ENCODE data around the gene OR7A5.

DNA sequence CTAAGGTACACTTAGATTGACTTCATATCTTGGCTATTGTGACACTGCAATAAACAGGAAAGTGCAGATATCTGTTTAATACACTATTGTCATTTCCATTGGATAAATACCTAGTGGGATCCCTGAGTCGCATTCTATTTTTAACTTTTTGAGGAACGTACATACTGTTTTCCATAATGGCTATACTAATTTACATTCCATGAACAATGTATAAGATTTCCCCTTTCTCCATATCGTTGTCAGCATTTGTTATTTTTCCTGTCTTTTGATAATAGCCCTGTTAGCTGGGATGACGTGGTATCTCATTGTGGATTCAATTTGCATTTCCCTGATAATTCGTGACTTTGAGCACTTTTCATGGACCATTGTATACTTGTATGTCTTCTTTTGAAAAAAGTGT is 33.5 kb upstream of the OR7A5 start:
- TF ChIP-seq CTCF (conservative IDR thresholded peaks at IDR 0.05; ENCODE audit: low read length) (no peak), EZH2phosphoT487 (IDR thresholded peaks at IDR 0.05; ENCODE audit: borderline replicate concordance, low read depth, low read length) (no peak)
